Activated naive CD8-positive, alpha-beta T cell treated with anti-CD3 and anti-CD28 coated beads for 36 hours (primary cell): Measurements from ENCODE around the gene LASP1. TPM values are rescaled to one million over a fixed set of nuclear protein-coding genes. Genes with fewer than 3 reads are reported as not detected.

Experiments used
- DNase-seq: peaks from one replicate; pipeline ENCODE4 v3.0.0; 2021
- H3K27ac Mint-ChIP-seq: one replicate; pipeline ENCODE4 v1.8.0; 2022; ENCODE audit warnings: mild to moderate bottlenecking, moderate library complexity, mixed read lengths
- H3K27me3 Mint-ChIP-seq: one replicate; pipeline ENCODE4 v1.8.0; 2022; ENCODE audit warnings: mild to moderate bottlenecking, mixed read lengths
- H3K36me3 Mint-ChIP-seq: one replicate; pipeline ENCODE4 v1.8.0; 2021; ENCODE audit warnings: mild to moderate bottlenecking, mixed read lengths
- H3K4me1 Mint-ChIP-seq: one replicate; pipeline ENCODE4 v1.8.0; 2021; ENCODE audit warnings: mixed read lengths
- H3K4me3 Mint-ChIP-seq: one replicate; pipeline ENCODE4 v1.8.0; 2022; ENCODE audit warnings: mild to moderate bottlenecking, moderate library complexity, mixed read lengths
- H3K9me3 Mint-ChIP-seq: one replicate; pipeline ENCODE4 v1.8.0; 2022; ENCODE audit warnings: mixed read lengths
- total RNA-seq, 2 experiments: library from RNA; stranded (reverse); gene quantifications; one replicate each; pipeline ENCODE4 v1.2.3, GENCODE V29; 2021

LASP1 gene
- total RNA-seq, 2 experiments from 2014 or later, result 131 TPM

DNA sequence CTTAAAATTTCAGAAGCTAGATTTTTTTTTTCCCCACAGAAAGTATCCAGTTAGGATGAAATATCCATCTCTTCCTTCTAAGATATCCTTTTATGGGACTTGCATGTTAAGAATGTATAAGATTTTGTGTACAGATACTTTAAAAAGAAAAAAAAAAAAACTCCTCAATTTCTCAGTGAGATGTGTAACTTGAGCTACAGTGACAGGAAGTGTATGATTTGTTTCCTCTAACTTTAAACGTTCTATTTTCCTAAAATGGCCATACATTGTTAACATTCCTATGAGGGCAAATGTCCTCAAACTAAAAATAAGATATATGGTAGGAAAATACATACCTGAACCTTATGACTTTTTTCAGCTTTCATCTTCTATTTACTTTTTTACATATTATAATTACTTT is 88.5 kb downstream of the LASP1 start:
- H3K4me3 Mint-ChIP-seq, result no peak overlapping the region
- peaks cover 28% of the 10 kb centered on the region for H3K4me1 Mint-ChIP-seq
- H3K36me3 Mint-ChIP-seq, result no peaks in the 10 kb centered on the region
- no peaks in the 10 kb centered on the region for H3K9me3 Mint-ChIP-seq
- H3K27ac Mint-ChIP-seq, result no peak overlapping the region
- no peak for DNase-seq
- H3K27me3 Mint-ChIP-seq, result no peaks in the 10 kb centered on the region

DNA sequence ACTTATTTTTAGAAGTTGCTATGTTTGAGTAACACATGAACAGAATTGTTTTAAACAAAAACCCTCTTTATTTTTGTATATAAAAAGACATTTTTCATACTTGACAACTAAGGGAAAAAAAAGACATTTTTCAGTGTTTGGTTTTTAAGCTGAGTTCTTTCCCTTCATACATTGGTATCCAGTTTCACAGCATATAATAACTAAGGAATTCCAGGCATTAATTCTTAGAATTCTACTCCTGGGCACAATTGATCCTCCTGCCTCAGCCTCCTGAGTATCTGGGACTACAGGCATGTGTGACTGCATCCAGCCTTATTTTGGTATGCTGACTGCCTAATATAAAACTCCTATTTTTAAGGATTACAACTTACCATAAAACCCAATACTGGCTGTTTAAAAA is 88.9 kb downstream of the LASP1 start:
- Mint-ChIP-seq H3K36me3 (no peaks in the 10 kb centered on the region), H3K9me3 (no peaks in the 10 kb centered on the region), H3K27me3 (no peaks in the 10 kb centered on the region), H3K4me3 (no peak overlapping the region), H3K4me1 (peaks cover 28% of the 10 kb centered on the region), H3K27ac (no peak overlapping the region)
- no peak for DNase-seq

DNA sequence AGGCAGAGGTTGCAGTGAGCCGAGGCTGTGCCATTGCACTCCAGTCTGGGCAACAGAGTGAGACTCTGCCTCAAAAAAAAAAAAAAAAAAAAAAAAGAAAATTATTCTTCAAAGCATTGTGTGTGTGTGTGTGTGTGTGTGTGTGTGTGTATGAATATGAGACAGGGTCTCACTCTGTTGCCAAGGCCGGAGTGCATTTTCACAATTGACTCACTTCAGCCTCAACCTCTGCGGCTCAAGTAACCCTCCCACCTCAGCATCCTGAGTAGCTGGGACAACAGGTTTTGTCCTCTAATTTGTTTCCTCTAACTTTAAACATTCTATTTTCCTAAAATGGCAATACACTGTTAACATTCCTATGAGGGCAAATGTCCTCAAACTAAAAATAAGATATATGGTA is 89.7 kb downstream of the LASP1 start:
- no peak overlapping the region for H3K27ac Mint-ChIP-seq
- H3K27me3 Mint-ChIP-seq, result no peaks in the 10 kb centered on the region
- no peak overlapping the region for H3K4me3 Mint-ChIP-seq
- peaks cover 28% of the 10 kb centered on the region for H3K4me1 Mint-ChIP-seq
- no peaks in the 10 kb centered on the region for H3K36me3 Mint-ChIP-seq
- H3K9me3 Mint-ChIP-seq, result no peaks in the 10 kb centered on the region
- no peak for DNase-seq

DNA sequence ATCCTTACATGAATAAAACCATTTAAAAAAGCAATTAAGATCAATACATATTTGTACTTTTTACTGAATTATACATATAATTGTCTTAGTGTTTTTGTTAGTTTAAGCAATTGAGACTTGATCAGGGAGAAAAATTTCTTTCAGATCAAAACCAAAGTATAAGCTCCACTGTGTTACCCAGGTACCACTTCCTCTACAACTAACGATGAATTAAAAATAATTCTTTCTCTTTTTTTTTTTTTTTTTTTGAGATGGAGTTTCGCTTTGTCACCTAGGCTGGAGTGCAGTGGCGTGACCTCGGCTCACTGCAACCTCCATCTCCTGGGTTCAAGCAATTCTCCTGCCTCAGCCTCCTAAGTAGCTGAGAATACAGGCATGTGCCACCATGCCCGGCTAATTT is 90.5 kb downstream of the LASP1 start:
- H3K4me1 Mint-ChIP-seq, result peaks cover 28% of the 10 kb centered on the region
- H3K36me3 Mint-ChIP-seq, result no peaks in the 10 kb centered on the region
- no peaks in the 10 kb centered on the region for H3K9me3 Mint-ChIP-seq
- H3K4me3 Mint-ChIP-seq, result no peak overlapping the region
- no peaks in the 10 kb centered on the region for H3K27me3 Mint-ChIP-seq
- peak overlapping the region; percentile 58 for H3K27ac Mint-ChIP-seq
- no peak for DNase-seq

DNA sequence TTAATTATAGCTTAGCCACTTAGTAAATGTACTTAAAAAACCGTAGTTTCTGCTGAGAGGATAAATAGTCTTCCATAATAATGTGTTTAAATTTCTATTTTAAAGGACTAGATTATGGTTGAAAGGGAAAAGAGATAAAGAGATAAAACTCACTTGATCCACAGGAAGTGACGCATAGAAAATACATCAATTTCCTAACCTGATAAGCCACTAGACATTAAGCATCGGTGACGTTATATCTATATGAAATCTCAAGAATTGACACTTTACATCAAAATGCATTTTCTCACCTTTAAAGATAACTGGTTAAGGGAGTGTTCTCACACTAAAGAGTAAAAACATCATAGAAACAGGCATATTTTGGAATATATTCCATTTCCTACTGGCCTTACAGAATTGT is 91.6 kb downstream of the LASP1 start:
- H3K27me3 Mint-ChIP-seq, result no peaks in the 10 kb centered on the region
- H3K9me3 Mint-ChIP-seq, result no peaks in the 10 kb centered on the region
- no peaks in the 10 kb centered on the region for H3K36me3 Mint-ChIP-seq
- H3K27ac Mint-ChIP-seq, result no peak overlapping the region
- DNase-seq, result no peak
- no peak overlapping the region for H3K4me3 Mint-ChIP-seq
- peaks cover 28% of the 10 kb centered on the region for H3K4me1 Mint-ChIP-seq

DNA sequence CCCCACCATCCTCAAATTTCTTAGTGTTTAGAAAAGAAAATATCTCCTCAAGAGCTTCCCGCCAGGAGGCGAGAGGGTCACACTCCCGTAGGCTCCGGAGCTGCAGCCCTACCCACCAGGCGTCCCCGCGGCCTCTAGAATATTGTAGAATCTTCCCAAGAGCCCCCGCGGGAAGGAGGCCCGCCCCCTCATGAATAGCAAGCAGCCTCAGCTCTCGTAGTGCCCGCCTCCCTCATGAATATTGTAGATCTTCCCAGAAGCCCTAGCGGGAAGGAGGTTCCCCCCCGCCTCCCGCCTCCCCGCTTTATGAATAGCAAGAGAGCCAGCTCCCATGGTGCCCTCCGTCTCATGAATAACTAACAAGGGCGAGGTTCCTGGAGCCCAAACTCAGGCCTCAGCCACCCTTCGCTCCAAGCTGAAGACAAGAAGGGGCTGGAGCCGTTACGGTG is 97.5 kb downstream of the LASP1 start, which contains the start of gene FBXO47:
TSS of gene FBXO47 (minus strand) at position 114 of the 449 bp plus-strand sequence. CDS start 4,378 bp downstream, outside the sequence.
- DNase-seq, result peak; percentile 79
- peak within 1 kb of the TSS; percentile 75 for H3K4me3 Mint-ChIP-seq
- H3K27me3 Mint-ChIP-seq, result no peaks in the 10 kb centered on the region

DNA sequence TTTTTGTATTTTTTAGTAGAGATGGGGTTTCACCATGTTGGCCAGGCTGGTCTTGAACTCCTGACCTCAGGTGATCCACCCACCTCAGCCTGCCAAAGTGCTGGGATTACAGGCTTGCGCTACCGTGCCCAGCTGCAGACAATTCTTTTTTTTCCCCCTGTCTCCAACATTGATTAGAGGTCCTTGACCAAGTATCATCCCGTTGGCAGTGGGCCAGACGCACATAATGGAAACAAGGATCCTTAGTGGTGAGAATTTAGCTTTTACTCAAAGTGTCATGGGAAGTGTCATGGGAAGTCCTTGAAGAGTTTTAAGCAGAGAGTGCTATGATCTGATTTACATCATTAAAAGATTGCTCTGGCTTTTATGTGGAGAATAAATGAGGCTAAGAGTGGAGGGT is 99.4 kb downstream of the LASP1 start:
- Mint-ChIP-seq H3K9me3 (no peaks in the 10 kb centered on the region), H3K4me3 (no peak overlapping the region), H3K27me3 (no peaks in the 10 kb centered on the region), H3K4me1 (peaks cover 10% of the 10 kb centered on the region), H3K27ac (no peak overlapping the region), H3K36me3 (peaks cover 5% of the 10 kb centered on the region)
- DNase-seq, result no peak

More for the DNA sequence above, 97.5 kb downstream of the LASP1 start, which contains the start of gene FBXO47:
- Mint-ChIP-seq H3K4me1 (peaks cover 10% of the 10 kb centered on the region), H3K36me3 (peaks cover 5% of the 10 kb centered on the region), H3K27ac (peak within 1 kb of the TSS; percentile 84), H3K9me3 (no peaks in the 10 kb centered on the region)

DNA sequence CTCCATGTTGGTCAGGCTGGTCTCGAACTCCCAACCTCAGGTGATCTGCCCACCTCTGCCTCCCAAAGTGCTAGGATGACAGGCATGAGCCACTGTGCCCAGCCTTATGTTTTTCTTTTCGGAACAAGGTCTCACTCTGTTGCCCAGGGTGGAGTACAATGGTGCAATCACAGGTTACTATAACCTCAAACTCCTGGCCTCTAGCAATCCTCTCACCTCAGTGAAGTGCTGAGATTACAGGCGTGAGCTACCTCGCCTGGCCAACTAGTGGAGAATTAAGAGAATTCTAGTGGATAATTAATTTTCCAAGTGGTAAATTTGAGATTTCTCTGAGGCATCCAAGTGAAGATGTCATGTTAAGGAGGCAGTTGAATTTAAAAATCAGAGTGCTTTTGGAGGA is 100.3 kb downstream of the LASP1 start:
- Mint-ChIP-seq H3K4me3 (no peak overlapping the region), H3K27me3 (no peaks in the 10 kb centered on the region), H3K9me3 (no peaks in the 10 kb centered on the region), H3K36me3 (peaks cover 5% of the 10 kb centered on the region), H3K4me1 (peaks cover 10% of the 10 kb centered on the region), H3K27ac (no peak overlapping the region)
- DNase-seq, result no peak

DNA sequence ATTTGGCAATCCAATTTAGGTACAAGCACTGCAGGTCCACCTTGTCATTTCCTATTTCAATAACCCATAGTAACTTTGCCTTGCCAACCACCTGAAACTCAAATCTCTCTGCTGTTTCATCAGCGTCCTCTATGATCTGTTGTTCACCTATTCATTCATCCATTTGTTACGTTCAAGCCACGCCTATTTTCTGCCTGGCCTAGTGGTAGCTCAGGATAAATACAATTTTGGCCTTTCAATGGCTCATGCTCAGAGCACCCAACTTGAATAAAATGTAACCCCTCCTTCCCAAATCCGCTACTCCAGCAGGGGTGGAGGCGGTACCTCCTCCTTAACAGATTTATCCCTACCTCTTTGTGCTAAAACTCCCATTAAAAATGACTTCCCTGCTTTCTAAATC is 100.9 kb downstream of the LASP1 start:
- Mint-ChIP-seq H3K4me3 (no peak overlapping the region), H3K27me3 (no peaks in the 10 kb centered on the region), H3K9me3 (no peaks in the 10 kb centered on the region), H3K27ac (no peak overlapping the region), H3K4me1 (peaks cover 10% of the 10 kb centered on the region), H3K36me3 (peaks cover 5% of the 10 kb centered on the region)
- DNase-seq, result no peak

Other genes starting within 250 kb of the LASP1 start
- 10 to 100 TPM; 33.6 to 33.7 TPM for gene EPOP, start 195.1 kb upstream of the LASP1 start, total RNA-seq
- gene MLLT6, start 164.8 kb upstream of the LASP1 start, total RNA-seq, result 100 to 1,000 TPM; 125 to 130 TPM
- 10 to 100 TPM; 54.3 to 57.4 TPM for gene CISD3, start 139.7 kb upstream of the LASP1 start, total RNA-seq
- under 1 TPM; 0.40 to 0.74 TPM for gene PCGF2, start 121.7 kb upstream of the LASP1 start, total RNA-seq
- 100 to 1,000 TPM; 284 to 288 TPM for gene PSMB3, start 117.3 kb upstream of the LASP1 start, total RNA-seq
- gene PIP4K2B, start 70.5 kb upstream of the LASP1 start, total RNA-seq, result 10 to 100 TPM; 39.6 to 41.1 TPM
- 10 to 100 TPM; 22.3 to 25.6 TPM for gene CWC25, start 44.7 kb upstream of the LASP1 start, total RNA-seq
- 1,000 to 10,000 TPM; 1,956 to 1,966 TPM for gene RPL23, start 16.3 kb upstream of the LASP1 start, total RNA-seq
- gene FBXO47, start 97.3 kb downstream of the LASP1 start, total RNA-seq, result under 1 TPM in 1 of 2 experiments, not detected in 1; 0.12 TPM